Muscle of arm (tissue), 14 donors: ENCODE data around the gene TARS3. TPM values are rescaled to one million over a fixed set of nuclear protein-coding genes. Genes with fewer than 3 reads are reported as not detected.
A peak's percentile ranks its signal among the peaks of the same experiment; 100 is the strongest.
"Not testable (repeated sequence)": the region's sequence is repeated elsewhere in the genome, so short reads cannot be mapped to it uniquely, and the experiment has no call there.

Experiments used
- DNase-seq: peaks from one replicate; pipeline ENCODE4 v3.0.0-alpha.2; 2013
- long read RNA-seq, 11 donors: transcript quantifications; one replicate each; lab custom pipeline, GENCODE V29; 2026
- polyA plus RNA-seq, 12 donors: library from polyadenylated mRNA; unstranded; fragments of 120-200 nt; gene quantifications; one replicate each; pipeline ENCODE4 v1.2.1, GENCODE V29; 2013; ENCODE audit not compliant: insufficient read length in 12 of 12

The TARS3 gene
- polyA plus RNA-seq: 10 to 100 TPM in 11 of 12 donors, not detected in 1; 16.4 to 34.5 (median 23.0) TPM
- long read RNA-seq, donor 1, partial matches to known transcripts: 7 of 8 reads
- long read RNA-seq, donor 1, other reads (novel, unspliced or antisense): 0 of 8 reads
- long read RNA-seq, donor 2, transcript TARSL2-201 (19 exons, 3,610 nt): major isoform, 5 of 11 reads
- long read RNA-seq, donor 2, partial matches to known transcripts: 6 of 11 reads
- long read RNA-seq, donor 2, other reads (novel, unspliced or antisense): 0 of 11 reads
- long read RNA-seq, donor 3, partial matches to known transcripts: 0 of 3 reads
- long read RNA-seq, donor 3, other reads (novel, unspliced or antisense): 0 of 3 reads
- long read RNA-seq, donor 4, partial matches to known transcripts: 0 of 1 reads
- long read RNA-seq, donor 4, other reads (novel, unspliced or antisense): 0 of 1 reads
- long read RNA-seq, donor 5, partial matches to known transcripts: 5 of 6 reads
- long read RNA-seq, donor 5, other reads (novel, unspliced or antisense): 0 of 6 reads
- long read RNA-seq, donor 6, partial matches to known transcripts: 0 of 3 reads
- long read RNA-seq, donor 6, other reads (novel, unspliced or antisense): 0 of 3 reads
- long read RNA-seq, donor 7, partial matches to known transcripts: 0 of 2 reads
- long read RNA-seq, donor 7, other reads (novel, unspliced or antisense): 0 of 2 reads
- long read RNA-seq, donor 8, partial matches to known transcripts: 5 of 9 reads
- long read RNA-seq, donor 8, other reads (novel, unspliced or antisense): 0 of 9 reads
- long read RNA-seq, donor 9, partial matches to known transcripts: 0 of 1 reads
- long read RNA-seq, donor 9, other reads (novel, unspliced or antisense): 0 of 1 reads
- long read RNA-seq, donor 10, partial matches to known transcripts: 0 of 2 reads
- long read RNA-seq, donor 10, other reads (novel, unspliced or antisense): 0 of 2 reads
- long read RNA-seq, donor 11, partial matches to known transcripts: 0 of 3 reads
- long read RNA-seq, donor 11, other reads (novel, unspliced or antisense): 0 of 3 reads

DNA sequence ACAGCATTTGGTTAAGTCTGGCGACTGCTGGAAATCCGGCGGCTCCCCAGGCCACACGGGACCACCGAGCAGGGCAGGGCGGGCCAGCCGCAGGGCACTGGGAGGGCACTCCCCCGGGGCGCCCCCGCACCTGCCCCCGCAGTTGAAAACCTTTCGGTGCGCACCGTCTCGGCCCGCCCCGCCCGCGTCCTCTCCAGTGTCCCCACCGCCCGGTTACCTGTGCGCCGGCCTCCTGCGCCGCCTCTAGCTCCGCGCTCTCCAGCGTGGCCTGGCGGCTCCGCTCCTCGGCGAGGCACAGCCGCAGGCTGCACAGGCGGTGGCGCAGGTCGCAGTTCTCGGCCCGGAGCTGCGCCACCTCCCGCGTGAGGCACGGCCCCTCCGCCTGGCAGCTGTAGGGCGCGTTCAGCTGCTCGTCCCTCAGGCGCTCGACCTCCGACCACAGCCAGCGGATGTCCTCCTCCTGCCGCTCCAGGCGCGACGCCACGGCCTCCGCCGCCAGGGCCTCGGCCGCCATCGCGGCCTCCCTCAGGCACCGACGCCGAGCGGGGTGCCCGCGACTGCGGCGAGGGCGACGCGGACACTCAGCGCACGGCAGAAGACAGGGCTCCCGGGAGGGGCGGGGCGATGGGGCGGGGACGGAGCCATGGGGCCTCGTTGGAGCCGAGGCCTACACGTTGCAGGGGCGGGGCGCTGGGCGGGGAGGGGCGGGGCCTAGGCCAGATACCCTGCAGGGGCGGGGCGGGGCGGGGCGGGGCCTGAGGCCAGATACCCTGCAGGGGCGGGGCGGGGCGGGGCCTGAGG lies at the start of gene TARS3:
Gene TARS3, minus strand, starts transcription at position 600 of the 801 bp plus-strand sequence. Its CDS starts 86 bp downstream, at position 514.
- peak; percentile 92 for DNase-seq

DNA sequence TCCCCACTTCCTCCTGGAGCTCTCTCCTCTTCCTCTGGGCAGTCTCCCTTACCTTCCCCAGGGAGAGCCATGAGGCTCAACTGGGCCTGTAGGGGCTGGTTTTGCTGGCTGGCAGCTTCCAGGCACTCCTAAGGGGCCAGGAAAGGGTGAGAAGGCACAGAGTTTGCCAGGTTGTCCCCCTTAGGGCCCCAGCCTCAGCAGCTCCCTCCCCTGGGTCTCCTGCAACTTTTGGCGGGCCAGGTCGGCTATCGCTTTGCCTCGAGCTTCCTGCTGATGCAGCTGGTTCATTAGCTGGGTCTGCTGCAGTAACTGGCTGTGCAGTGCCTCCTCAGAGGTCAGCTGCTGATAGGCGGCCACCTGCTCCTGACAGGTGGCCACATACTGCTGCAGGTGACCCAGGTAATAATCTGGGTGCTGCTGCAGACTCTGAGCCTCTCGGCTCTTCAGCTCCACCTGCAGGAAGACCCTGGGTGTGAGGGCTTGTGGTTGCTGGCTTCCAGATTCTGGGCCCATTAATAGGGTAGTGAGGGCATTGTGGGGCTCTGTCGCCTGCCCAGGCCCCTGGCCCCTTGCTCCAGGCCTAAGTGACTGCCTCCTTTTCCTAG lies 49.3 kb upstream of the TARS3 start:
- no peak for DNase-seq

DNA sequence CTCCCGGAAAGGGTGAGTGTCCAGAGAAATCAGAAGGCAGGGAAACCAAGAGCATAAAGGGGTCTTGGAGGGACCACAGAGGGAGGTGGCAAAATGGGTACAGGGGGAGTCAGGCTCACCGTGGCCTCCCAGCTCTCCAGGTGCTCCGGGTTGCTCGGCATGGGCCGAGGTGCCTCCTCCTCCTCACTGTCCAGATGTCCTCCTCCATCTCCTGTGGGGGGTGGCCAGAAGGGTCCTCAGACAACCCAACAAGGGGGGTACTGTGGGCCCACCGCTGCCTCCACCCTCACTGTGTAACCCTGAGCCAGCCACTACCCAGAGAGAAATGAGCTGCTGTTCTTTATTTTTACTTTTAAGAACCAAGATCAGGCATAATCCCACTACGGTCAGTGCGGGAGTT lies 48.6 kb upstream of the TARS3 start:
- no peak for DNase-seq

DNA sequence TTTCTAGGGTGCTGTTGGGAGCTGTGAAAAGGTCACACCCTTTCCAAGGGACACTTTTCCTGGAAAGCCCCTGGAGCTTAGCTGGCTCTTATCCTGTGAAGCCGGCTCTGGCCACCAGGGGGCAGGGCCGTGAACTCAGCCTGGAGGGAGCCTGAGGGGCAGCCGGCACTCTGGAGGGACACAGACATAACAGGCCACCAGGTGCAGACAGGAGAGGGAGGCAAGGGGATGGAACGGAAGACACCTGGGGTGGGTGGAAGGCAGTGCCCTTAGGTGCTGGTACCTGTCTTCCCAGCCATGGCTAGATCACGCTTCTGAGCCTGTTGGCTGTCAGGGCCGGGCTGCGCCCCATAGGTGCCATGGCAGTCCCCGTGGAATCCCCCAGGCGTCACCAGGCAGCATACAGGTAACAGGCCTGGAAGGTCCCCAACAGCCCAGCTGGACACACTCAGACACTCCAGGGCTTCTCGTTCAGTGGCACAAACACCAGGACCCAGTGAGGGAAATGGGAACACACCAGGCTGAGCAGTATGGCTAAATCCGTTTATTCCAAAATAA lies 42.9 kb upstream of the TARS3 start:
- DNase-seq: not testable (repeated sequence)

DNA sequence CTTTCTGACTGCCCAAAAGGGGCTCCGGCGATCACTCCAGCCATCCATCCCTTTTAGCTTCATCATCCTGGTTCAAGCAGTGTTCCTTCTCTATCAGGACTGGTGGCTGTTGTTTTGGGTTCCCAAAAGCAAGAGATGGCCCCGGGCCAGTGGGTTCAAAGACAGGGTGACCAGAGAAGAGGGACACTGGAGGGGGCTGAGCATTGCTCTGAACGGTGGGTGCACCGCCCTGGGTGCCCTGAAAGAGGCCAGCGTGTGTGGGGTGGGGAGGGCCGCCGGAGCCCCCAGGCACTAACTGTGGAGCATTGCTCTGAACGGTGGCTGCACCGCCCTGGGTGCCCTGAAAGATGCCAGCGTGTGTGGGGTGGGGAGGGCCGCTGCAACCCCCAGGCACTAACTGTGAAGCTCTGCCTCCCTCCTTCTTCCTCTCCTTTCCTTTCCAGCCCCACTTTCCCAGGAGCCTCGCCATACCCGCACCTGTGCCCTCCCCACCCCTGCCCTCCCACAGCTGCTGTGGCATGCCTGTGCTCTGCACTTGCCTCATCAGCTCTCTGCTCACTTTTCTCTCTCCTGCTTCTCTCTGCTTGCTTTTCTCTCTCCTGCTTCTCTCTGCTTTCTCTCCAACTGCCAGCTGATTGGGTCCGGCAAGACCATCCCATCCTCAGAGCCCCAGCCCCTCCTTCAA lies 41.6 kb upstream of the TARS3 start:
- no peak for DNase-seq

DNA sequence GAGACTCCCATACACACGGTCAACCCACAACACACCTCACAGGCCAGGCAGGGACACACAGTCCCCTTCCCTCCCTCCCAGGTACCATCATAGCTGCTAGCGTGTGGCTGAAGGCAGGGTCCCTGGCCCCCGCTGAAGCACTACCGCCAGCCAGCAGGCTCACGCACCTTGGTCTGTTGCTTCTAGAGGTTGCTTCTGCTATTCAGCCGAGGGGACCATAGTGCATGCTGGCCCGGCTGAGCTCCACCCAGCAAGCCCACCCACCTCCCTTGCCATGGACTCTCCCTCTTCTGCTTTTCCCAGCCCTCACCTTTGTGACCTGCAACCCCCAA lies 41.0 kb upstream of the TARS3 start:
- not testable (repeated sequence) for DNase-seq

DNA sequence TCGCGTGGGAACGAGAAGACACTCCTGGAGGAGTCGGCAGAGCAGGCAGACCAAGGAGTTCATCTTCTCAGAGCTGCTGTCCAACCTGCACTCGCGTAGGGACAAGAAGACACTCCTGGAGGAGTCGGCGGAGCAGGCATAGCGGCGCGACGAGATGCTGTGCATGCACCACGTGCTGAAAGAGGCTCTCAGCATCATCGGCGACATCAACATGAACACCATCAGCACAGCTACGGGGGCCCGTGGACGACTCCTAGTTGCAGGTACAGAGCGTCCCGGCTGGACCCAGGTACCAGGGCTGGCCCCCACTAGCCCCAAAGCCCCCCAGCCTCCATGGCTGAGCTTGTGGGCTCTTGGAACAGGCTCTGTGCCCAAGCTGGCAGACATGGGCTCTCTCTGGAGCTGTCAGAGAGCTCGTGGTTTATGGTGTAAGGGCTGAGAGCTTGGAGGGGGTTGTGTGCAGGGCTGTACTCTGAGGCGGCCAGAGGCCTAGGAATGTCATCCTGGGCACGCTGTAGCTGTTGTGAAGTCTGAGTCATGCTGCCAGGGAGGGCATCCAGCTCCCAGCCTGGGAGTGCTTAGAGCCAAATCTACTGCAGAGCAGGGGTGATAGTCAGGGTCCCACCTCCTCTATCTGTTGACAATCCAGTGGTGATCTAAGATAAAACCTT lies 40.5 kb upstream of the TARS3 start:
- DNase-seq: not testable (repeated sequence)

DNA sequence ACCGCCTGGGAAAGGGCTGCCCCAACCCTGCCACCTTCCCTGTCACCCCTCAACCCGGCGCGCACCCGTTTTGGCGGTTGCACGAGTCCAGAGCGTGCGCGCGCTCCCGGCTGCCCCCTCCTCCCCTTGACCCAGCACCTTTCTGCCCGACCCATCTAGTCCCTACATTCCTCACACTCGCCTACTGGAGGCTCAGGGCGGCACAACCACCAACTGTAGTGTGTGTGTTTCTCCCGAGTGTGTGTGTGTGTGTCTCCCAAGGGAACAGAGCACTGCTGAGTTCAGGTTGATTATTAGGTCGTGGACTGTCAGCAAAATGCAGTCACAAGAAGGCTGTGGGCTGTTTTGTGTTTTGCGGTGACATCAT lies 22.4 kb upstream of the TARS3 start:
- not testable (repeated sequence) for DNase-seq

DNA sequence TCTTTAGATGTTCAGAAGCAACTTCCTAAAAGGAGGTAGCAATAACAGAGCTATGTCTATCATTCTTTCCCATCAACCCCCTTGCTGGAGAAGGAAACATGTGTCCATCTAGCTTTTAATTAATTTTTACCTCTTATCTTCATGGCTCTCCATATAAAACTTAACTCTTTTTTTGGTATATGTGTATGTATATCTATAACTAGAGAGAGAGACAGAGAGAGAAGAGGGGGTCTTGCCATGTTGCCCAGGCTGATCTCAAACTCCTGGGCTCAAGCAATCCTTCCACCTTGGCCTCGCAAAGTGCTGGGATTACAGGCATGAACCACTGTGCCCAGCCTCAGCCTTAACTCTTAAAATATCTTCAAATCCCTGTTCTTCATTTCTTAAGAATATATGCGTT lies 10.6 kb upstream of the TARS3 start:
- DNase-seq: not testable (repeated sequence)

DNA sequence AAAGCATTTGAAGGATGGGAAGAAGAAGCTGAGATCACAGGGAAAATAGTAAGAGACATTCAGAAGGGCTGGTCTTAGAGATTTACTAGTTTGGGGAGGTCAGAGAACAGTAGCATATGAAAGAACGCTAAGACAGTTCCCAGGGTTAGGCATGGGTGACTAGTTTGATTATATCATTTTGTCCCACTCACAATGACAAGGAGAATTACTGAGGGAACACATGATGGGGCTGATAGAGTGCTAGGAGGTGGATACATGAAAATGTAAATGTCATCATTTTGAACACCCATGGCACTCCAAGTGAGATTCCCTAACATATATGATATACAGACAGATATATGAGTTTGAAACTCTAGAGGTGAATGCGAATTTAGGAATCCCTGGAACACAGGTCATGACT lies 9.3 kb upstream of the TARS3 start:
- DNase-seq: no peak

DNA sequence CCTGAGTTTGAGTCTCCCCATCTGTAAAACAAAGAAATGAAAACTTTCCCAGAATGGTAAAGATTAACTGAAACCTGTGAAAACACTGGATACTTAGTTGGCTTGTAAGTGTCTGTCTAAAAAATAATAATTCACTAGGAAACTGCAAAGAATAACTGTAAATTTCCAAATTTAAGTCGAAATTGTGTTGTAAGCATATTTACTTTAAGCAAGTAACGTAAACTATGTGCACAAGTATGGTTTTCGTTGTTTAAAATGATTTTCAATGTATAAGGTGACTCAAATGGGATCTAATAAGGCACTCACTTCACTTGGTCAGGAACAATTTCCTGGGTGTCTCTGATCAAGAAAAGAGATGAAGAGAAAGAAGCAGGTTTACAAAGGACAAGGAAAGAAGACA lies 8.5 kb upstream of the TARS3 start:
- no peak for DNase-seq

DNA sequence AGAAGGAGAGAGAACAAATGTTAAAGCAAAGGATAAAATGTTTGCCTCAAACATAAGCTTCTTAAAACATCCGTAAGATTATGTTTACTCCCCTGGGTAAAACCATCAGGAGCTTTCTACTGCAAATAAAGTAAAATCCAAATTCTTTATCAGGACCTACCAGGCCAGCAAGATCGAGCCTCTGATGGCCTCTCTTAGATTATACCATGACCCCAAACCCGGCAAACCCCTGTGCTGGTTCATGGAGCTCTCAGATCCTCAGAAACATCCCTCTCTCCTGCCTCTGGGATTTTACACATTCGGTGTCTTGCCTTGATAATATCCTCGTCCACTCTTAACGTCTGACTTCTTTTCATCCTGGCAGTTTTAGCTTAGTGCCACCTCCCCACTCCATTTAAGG lies 7.5 kb upstream of the TARS3 start:
- no peak for DNase-seq

DNA sequence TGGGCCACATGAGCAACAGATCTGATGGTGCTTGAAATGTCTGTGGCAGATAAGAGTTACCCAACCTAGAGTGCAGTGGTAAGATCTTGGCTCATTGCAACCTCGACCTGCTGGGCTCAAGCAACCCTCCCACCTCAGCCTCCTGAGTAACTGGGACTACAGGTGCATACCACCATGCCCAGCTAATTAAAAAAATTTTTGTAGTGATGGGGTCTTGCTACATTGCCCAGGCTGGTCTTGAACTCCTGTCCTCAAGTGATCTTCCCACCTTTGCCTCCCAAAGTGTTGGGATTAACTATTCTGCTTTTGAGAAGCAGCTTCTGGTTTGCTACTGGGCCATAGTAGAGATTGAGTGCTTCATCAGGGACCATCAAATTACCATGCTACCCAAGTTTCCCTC lies 2.9 kb upstream of the TARS3 start:
- DNase-seq: no peak

DNA sequence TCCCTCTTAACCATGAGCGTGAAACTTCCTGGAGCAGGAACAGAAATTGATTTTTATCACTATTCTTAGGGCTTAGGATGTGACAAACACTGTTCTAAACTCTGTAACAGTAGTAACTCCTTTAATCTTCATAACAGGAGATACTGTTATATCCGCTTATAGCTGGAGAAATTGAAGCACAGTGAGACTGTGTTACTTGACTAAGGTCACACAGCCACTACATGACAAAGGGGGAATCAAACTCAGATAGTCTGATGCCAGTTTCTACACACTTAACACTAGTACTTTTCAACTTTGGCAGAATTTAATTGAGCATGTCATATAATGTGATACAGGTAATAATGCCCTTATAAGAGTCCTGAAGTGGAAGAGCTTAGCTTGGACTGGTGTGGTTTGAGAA lies 800 bp upstream of the TARS3 start:
- no peak for DNase-seq

DNA sequence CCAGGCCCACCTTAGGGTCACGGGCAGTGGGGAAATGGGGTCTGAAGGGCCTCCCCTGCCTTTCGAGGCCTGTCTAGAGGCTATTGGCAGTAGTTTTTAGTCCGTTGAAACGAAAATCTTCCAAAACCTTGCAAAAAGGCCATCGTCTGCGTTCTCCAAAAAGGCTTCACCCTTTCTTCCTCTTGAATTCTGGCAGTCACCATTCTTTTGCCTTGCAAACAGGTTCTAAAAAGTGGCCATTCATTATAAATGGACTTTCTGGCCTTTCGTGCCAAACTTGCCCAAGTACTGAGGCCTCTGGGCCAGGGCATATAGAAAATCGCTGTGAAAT lies 367 bp upstream of the TARS3 start:
- no peak for DNase-seq

DNA sequence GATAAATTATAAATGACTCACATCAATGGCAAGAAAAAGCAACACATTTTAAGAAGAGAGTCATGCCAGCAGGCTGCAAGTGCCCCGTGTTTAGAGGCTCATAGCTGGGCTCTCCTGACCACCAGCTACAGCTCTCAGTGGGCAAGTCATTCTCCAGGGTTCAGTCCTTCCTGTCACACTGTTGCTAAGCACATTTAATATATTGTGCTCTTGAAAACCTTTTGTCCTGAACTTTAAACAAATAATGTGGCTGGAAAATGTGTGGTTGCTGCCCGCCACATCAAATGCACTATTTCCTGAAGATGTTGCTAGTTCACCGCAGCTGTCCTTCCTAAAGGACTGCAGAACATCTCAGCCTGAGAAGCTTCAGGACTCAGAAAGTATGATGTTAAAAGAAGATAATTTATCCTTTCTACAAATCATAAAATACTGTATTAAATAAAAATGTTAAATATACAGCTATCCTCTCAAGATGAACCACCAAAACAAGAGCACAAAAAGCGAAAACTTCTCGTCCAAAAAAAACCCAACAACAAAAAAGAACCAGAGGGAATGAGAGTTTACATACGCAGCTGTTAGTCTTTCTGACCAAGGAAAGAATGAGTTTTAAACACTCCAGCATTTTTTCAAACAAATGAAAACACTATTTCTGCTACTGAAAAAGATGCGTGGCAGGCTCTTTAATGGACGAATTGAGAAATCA lies 951 bp downstream of the TARS3 start:
- peak; percentile 23 for DNase-seq

DNA sequence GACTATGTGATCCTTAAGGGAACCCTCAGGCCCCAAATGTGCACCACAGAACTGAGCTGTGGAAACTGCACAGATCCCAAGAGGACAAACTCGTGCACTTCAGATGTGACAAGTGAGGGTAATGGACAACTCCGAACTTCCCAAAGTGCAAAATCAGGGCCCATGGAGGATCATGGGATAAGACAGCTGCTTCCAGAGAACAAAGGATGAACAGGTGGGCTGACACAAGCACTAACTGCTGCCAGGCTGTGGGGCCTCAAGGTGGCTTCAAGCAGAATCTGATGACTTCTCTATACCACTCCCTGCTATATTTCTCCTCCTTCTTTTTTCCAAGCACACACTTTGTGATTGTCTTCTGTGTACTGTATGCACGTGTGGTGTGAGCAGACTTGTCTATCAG lies 5.4 kb downstream of the TARS3 start:
- no peak for DNase-seq

DNA sequence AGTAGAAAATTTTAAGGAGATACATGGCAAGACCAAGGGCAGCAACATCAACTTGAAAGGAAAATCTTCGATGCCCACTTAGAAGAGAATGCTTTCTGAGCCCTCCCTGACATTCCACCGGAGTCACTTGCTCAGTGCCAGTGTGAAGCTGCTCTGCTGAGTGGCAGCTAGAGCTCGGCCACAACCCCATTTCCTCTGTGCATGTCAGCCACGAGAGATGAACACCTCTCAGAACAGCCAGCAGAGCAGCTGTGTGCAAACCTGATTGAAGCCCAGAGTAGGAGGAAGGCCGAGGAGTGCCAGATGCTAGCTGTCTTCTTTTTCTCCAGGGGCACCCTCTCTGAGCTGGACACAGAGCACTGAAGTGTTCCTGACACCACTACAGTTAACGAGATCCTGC lies 12.2 kb downstream of the TARS3 start:
- DNase-seq: no peak

DNA sequence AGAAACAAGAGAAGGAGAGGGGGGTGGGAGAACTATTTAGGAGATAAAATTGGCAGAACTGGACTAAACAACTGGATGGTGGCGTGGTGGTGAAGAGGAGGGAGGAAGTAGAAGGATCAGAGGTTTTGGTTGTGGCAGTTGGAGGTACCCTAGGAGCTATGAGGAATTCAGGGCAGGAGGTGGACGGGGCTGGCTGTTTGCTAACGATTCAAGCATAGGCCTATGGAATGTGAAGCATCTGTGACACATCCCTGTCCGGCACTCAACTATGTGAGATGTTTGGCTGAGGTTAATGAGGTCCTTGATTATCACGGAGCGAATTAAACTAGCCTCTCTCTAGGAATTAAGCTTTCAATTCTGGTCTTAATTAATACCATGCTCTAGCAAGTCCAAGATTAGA lies 13.5 kb downstream of the TARS3 start:
- no peak for DNase-seq
